HepG2 (cell line): ENCODE data around the gene ARFGAP1. TPM values are rescaled to one million over a fixed set of nuclear protein-coding genes. Genes with fewer than 3 reads are reported as not detected.
A peak's percentile ranks its signal among the peaks of the same experiment; 100 is the strongest.

Source experiments
- ATAC-seq: fragments of 200-7000 bp; cut with Tn5 transposase; 3 replicates; pipeline ENCODE4 v1.9.1; 2020; ENCODE audit warnings: mild to moderate bottlenecking, moderate library complexity
- BruUV-seq: library from RNA; stranded (reverse); fragments of 400-500 nt; replicated peaks from 2 replicates; lab custom pipeline; 2021; lab: Mats Ljungman, UMichigan
- CTCF ChIA-PET: fragments of 300-600 bp; formaldehyde crosslinking; extraction: SDS; loops from one replicate; lab custom pipeline; 2021; ENCODE audit warnings: low total read pairs, inconsistent platforms, low intra/inter-chr PET ratio; lab: Yijun Ruan, JAX
- POLR2A ChIA-PET: fragments of 350-600 bp; sonication (Branson Sonifier 250); formaldehyde crosslinking; loops from one replicate; lab custom pipeline; 2020; ENCODE audit warnings: antibody characterized with exemption, inconsistent platforms; lab: Yijun Ruan, JAX
- DNase-seq: peaks from one replicate; pipeline ENCODE4 v3.0.0-alpha.2; 2015; ENCODE audit warnings: low spot score
- FAIRE-seq: peaks from 3 replicates; lab custom pipeline; 2011; peaks lifted over from hg19 to GRCh38; lab: Jason Lieb, UNC
- H2AFZ ChIP-seq: one replicate; pipeline ENCODE4 v1.6.1; 2011; ENCODE audit warnings: low read length, inconsistent platforms
- H3K27ac ChIP-seq: fragments of 300-600 bp; 3 replicates; pipeline ENCODE4 v1.8.0; 2011; ENCODE audit warnings: mixed run types, mild to moderate bottlenecking, mixed read lengths, low read length, inconsistent platforms; ENCODE audit not compliant: insufficient read depth; ENCODE audit errors: extremely low read length
- H3K27me3 ChIP-seq, 2 experiments: fragments of 200-600 bp in 1 of 2; 2 replicates in 1 of 2; 3 replicates in 1 of 2; pipeline versions ENCODE4 v1.6.0 to v1.8.0; 2011; ENCODE audit warnings: low read length in 2 of 2, mild to moderate bottlenecking in 2 of 2, moderate library complexity in 2 of 2, inconsistent platforms in 1 of 2; ENCODE audit not compliant: insufficient read depth in 2 of 2, control insufficient read depth in 1 of 2
- H3K36me3 ChIP-seq, 2 experiments: fragments of 200-600 bp in 1 of 2; replicated peaks in 1 of 2; 2 replicates in 1 of 2; 3 replicates in 1 of 2; pipeline versions ENCODE4 v1.5.1 to v1.8.0; 2011; ENCODE audit warnings: low read length in 2 of 2, inconsistent platforms in 1 of 2; ENCODE audit not compliant: insufficient read depth in 2 of 2, control insufficient read depth in 1 of 2
- H3K4me1 ChIP-seq: 2 replicates; pipeline ENCODE4 v1.5.1; 2012; ENCODE audit warnings: low read length, inconsistent platforms; ENCODE audit not compliant: insufficient read depth
- H3K4me2 ChIP-seq: 2 replicates; pipeline ENCODE4 v1.6.0; 2011; ENCODE audit warnings: low read depth, low read length, inconsistent platforms
- H3K4me3 ChIP-seq, 3 experiments: fragments of 200-600 bp in 1 of 3; sonication (generic), shearing (Covaris generic) in 1 of 3; replicated peaks in 1 of 3; 2 replicates each; pipeline ENCODE4 v1.5.1; 2011 to 2016; ENCODE audit warnings: low read length in 3 of 3, inconsistent platforms in 2 of 3, low read depth in 2 of 3, mild to moderate bottlenecking in 2 of 3, control low read depth in 1 of 3, mixed read lengths in 1 of 3; ENCODE audit not compliant: insufficient read depth in 1 of 3
- H3K79me2 ChIP-seq: one replicate; pipeline ENCODE4 v1.6.1; 2011; ENCODE audit warnings: low read length, inconsistent platforms; ENCODE audit not compliant: insufficient read depth
- H3K9ac ChIP-seq: 2 replicates; pipeline ENCODE4 v1.6.0; 2011; ENCODE audit warnings: mild to moderate bottlenecking, low read depth, low read length, inconsistent platforms; ENCODE audit not compliant: insufficient read depth
- H3K9me3 ChIP-seq: 2 replicates; pipeline ENCODE4 v1.5.1; 2012; ENCODE audit warnings: mild to moderate bottlenecking, low read length
- H4K20me1 ChIP-seq: 2 replicates; pipeline ENCODE4 v1.6.0; 2011; ENCODE audit warnings: inconsistent platforms, mild to moderate bottlenecking, low read length, moderate library complexity; ENCODE audit not compliant: insufficient read depth
- ARNTL ChIP-seq: sonication (generic); formaldehyde crosslinking; IDR thresholded peaks from 2 replicates; pipeline ENCODE4 v1.4.0; 2020; ENCODE audit warnings: mild to moderate bottlenecking, missing genetic modification reagents
- IRF9 ChIP-seq: sonication (generic); formaldehyde crosslinking; IDR thresholded peaks from 2 replicates; pipeline ENCODE4 v1.8.0; 2022; ENCODE audit warnings: missing genetic modification reagents, mild to moderate bottlenecking, borderline replicate concordance
- MAFF ChIP-seq: IDR thresholded peaks from 2 replicates; pipeline ENCODE4 v1.6.1; 2011; ENCODE audit warnings: low read depth, low read length, improper control_type of control experiment
- NCOA5 ChIP-seq: sonication (generic); formaldehyde crosslinking; IDR thresholded peaks from 2 replicates; pipeline ENCODE4 v1.4.0; 2020; ENCODE audit warnings: missing genetic modification reagents
- POLR2A ChIP-seq, 2 experiments: IDR thresholded peaks; 2 replicates each; pipeline ENCODE4 v1.6.1; 2011; ENCODE audit warnings: low read depth in 2 of 2, low read length in 2 of 2, mild to moderate bottlenecking in 1 of 2, moderate library complexity in 1 of 2; ENCODE audit not compliant: insufficient read depth in 1 of 2
- RARA ChIP-seq: IDR thresholded peaks from 2 replicates; pipeline ENCODE4 v1.6.1; 2016; ENCODE audit warnings: missing genetic modification reagents, missing compliant biosample characterization
- ZNF558 ChIP-seq: sonication (generic); formaldehyde crosslinking; IDR thresholded peaks from 2 replicates; pipeline ENCODE4 v1.9.0; 2022; ENCODE audit warnings: mild to moderate bottlenecking, missing genetic modification reagents, borderline replicate concordance
- ZNF75D ChIP-seq: sonication (generic); formaldehyde crosslinking; IDR thresholded peaks from 2 replicates; pipeline ENCODE4 v1.8.1; 2023; ENCODE audit warnings: missing genetic modification reagents, mild to moderate bottlenecking, borderline replicate concordance
- WGBS: methylation state at CpG from one replicate; pipeline ENCODE4 v1.1.6; 2017; ENCODE audit warnings: low lambda C conversion rate; 5-methylcytosine and 5-hydroxymethylcytosine counted together
- in situ Hi-C: cut with HindIII; loops from 2 replicates; pipeline ENCODE4 v1.10.0; 2017; ENCODE audit warnings: low pct_unique_long_range_greater_than_20kb; ENCODE audit not compliant: extremely low pct_ligation_motif_present
- intact Hi-C: fragments of 100-400 bp; cut with micrococcal nuclease; formaldehyde crosslinking; loops from one replicate; pipeline ENCODE4 v1.10.0; 2022; ENCODE audit not compliant: unreplicated experiment
- polyA plus RNA-seq, 8 experiments: library from polyadenylated mRNA; depleted of rRNA in 3 of 8; stranded (reverse) in 7 of 8; unstranded in 1 of 8; fragments of >200 nt; fragmentation: Illumina TruSeq in 4 of 8; extraction: Trizol in 4 of 8; gene quantifications; 2 replicates each; pipeline versions ENCODE4 v1.2.1 to v1.2.3, GENCODE V29; 2011 to 2016; ENCODE audit warnings: low read depth in 4 of 8, missing spikeins in 1 of 8, mixed read lengths in 1 of 8; ENCODE audit not compliant: insufficient read depth in 1 of 8
- total RNA-seq, 5 experiments: library from RNA; depleted of rRNA; stranded (reverse); fragments of >200 nt; fragmentation: Illumina TruSeq; extraction: Trizol; gene quantifications; 2 replicates each; pipeline ENCODE4 v1.2.3, GENCODE V29; 2016; ENCODE audit warnings: low read depth in 1 of 5

The ARFGAP1 gene
- total and polyA plus RNA-seq, 2 of the 13 experiments (the other 11 are each of a cell fraction or from before 2014, with no cell fraction given): 132 TPM

GRCh38 chr20:63232235-63233060 lies 40.2 kb upstream of the ARFGAP1 start:
- Histone ChIP-seq H3K4me3 (no peak overlapping the region), H2AFZ (no peak overlapping the region), H4K20me1 (no peaks in the 10 kb centered on the region), H3K4me1 (peaks cover 48% of the 10 kb centered on the region), H3K27me3 (peaks cover 10 to 76% of the 10 kb centered on the region in 2 experiments; a peak in 4 of 5 replicates), H3K9ac (no peak overlapping the region), H3K27ac (no peak overlapping the region), H3K4me2 (peak overlapping the region; percentile 21; the same call in 1 of the 2 replicates), H3K36me3 (no peaks in the 10 kb centered on the region), H3K79me2 (no peaks in the 10 kb centered on the region), H3K9me3 (no peaks in the 10 kb centered on the region)
- intact Hi-C loops (loop anchor here (5.0 kb wide), 1 partner anchor 50 kb away; no protein-coding TSS in a partner anchor), in situ Hi-C loops (no loop called here)
- no TSS peak for BruUV-seq
- ChIA-PET CTCF (interaction anchor here (0.9 to 1.4 kb wide), 2 partner anchors 9 to 12 kb away, joined by 3 read pairs; no protein-coding TSS in a partner anchor), POLR2A (no interaction called here)
- FAIRE-seq (peak; percentile 59), ATAC-seq (no peak), DNase-seq (no peak)
- 2% methylated on average over 18 of the region's 18 CpGs for WGBS
- TF ChIP-seq ARNTL (CRISPR knock-in tag): no peak
- no peak for TF ChIP-seq POLR2A (IDR thresholded peaks at IDR 0.05; ENCODE audit: insufficient read depth in 1 of 2, low read depth in 2 of 2, low read length in 2 of 2)
- TF ChIP-seq ZNF558 (CRISPR knock-in tag): no peak
- 0 out of 2 replicates have a peak, but pooled peaks have one; percentile 58 for TF ChIP-seq ZNF75D (CRISPR knock-in tag)
- TF ChIP-seq RARA (CRISPR knock-in tag): 0 out of 2 replicates have a peak, but pooled peaks have one; percentile 7
- 0 out of 2 replicates have a peak, but pooled peaks have one; percentile 29 for TF ChIP-seq IRF9 (CRISPR knock-in tag)
- no peak for TF ChIP-seq NCOA5 (CRISPR knock-in tag)
- TF ChIP-seq MAFF: no peak
